Measurements from ENCODE around the gene MAPK11. TPM values are rescaled to one million over a fixed set of nuclear protein-coding genes. Genes with fewer than 3 reads are reported as not detected.

Gene MAPK11
- total RNA-seq, 4 donors from 2014 or later = 0.65 to 8.1 (median 2.9) TPM

- intact Hi-C loops (cut with DNase I; ENCODE audit: low total_unique reads) = no loop called here
- no peak for TF ChIP-seq POLR2A (IDR thresholded peaks at IDR 0.05)
- no peak for TF ChIP-seq CTCF (IDR thresholded peaks at IDR 0.05)
- whole genome bisulfite sequencing, 2 donors = 90 to 91% methylated on average over 16 of the region's 16 CpGs
Measured at GRCh38 chr22:50224071-50224470, 46.1 kb downstream of the MAPK11 start.

GRCh38 chr22:50222508-50222907 lies 47.7 kb downstream of the MAPK11 start:
- no peak overlapping the region for H3K4me3 ChIP-seq (ENCODE audit: low read depth, poor library complexity, severe bottlenecking)
- TF ChIP-seq CTCF (IDR thresholded peaks at IDR 0.05) (no peak), POLR2A (IDR thresholded peaks at IDR 0.05) (no peak)
- intact Hi-C loops (cut with DNase I; ENCODE audit: low total_unique reads) = no loop called here
- no peak for DNase-seq (ENCODE audit: low spot score in 2 of 2)
- 88 to 91% methylated on average over 7 to 8 of the region's 8 CpGs for WGBS, 2 donors

More at GRCh38 chr22:50224071-50224470, 46.1 kb downstream of the MAPK11 start:
- no peak for DNase-seq (ENCODE audit: low spot score in 2 of 2)
- no peak overlapping the region for H3K4me3 ChIP-seq (ENCODE audit: low read depth, poor library complexity, severe bottlenecking)

- intact Hi-C loops (cut with DNase I; ENCODE audit: low total_unique reads) = no loop called here
- H3K4me3 ChIP-seq (ENCODE audit: low read depth, poor library complexity, severe bottlenecking) = no peak overlapping the region
- 93 to 97% methylated on average over 17 to 19 of the region's 19 CpGs for WGBS, 2 donors
- TF ChIP-seq POLR2A (IDR thresholded peaks at IDR 0.05) (no peak), CTCF (IDR thresholded peaks at IDR 0.05) (no peak)
- DNase-seq (ENCODE audit: low spot score in 2 of 2) = no peak
Measured at GRCh38 chr22:50221410-50222300, 48.5 kb downstream of the MAPK11 start.

GRCh38 chr22:50220603-50221409 lies 49.4 kb downstream of the MAPK11 start:
- no peak for TF ChIP-seq POLR2A (IDR thresholded peaks at IDR 0.05)
- TF ChIP-seq CTCF (IDR thresholded peaks at IDR 0.05) = no peak
- WGBS, 2 donors = 90 to 91% methylated on average over 34 to 45 of the region's 45 CpGs
- intact Hi-C loops (cut with DNase I; ENCODE audit: low total_unique reads) = no loop called here

GRCh38 chr22:50219800-50220602 lies 50.2 kb downstream of the MAPK11 start:
- 84 to 89% methylated on average over 25 of the region's 25 CpGs for WGBS, 2 donors
- intact Hi-C loops (cut with DNase I; ENCODE audit: low total_unique reads) = no loop called here
- TF ChIP-seq CTCF (IDR thresholded peaks at IDR 0.05) = no peak
- no peak for TF ChIP-seq POLR2A (IDR thresholded peaks at IDR 0.05)
- no peak overlapping the region for H3K4me3 ChIP-seq (ENCODE audit: low read depth, poor library complexity, severe bottlenecking)
- no peak for DNase-seq (ENCODE audit: low spot score in 2 of 2)

More at GRCh38 chr22:50220603-50221409, 49.4 kb downstream of the MAPK11 start:
- no peak overlapping the region for H3K4me3 ChIP-seq (ENCODE audit: low read depth, poor library complexity, severe bottlenecking)
- no peak for DNase-seq (ENCODE audit: low spot score in 2 of 2)

All from lower leg skin (tissue), 4 donors.